Right lobe of liver (tissue), 6 donors: ENCODE measurements around the gene CALML6. TPM values are rescaled to one million over a fixed set of nuclear protein-coding genes. Genes with fewer than 3 reads are reported as not detected.

ENCODE experiments used
- ATAC-seq, 4 donors: fragments of 200-7000 bp; cut with Tn5 transposase; one replicate each; pipeline ENCODE4 v1.9.1; 2020; ENCODE audit warnings: mild to moderate bottlenecking in 4 of 4, moderate library complexity in 4 of 4
- DNase-seq, 3 donors: peaks; one replicate each; pipeline ENCODE4 v3.0.0-alpha.2; 2020
- H3K27ac ChIP-seq, 3 donors: fragments of 200-600 bp; one replicate each; pipeline ENCODE4 v1.8.0; 2022
- H3K27me3 ChIP-seq, 2 donors: fragments of 200-600 bp; one replicate each; pipeline ENCODE4 v1.8.0; 2022
- H3K36me3 ChIP-seq, 4 donors: fragments of 200-600 bp; sonication (generic) in 1 of 4; one replicate each; pipeline versions ENCODE4 v1.5.1 to v1.8.0; 2017 to 2022; ENCODE audit warnings: control low read depth in 1 of 4
- H3K4me1 ChIP-seq, 4 donors: fragments of 200-600 bp; sonication (generic) in 1 of 4; one replicate each; pipeline versions ENCODE4 v1.5.1 to v1.8.0; 2017 to 2022; ENCODE audit warnings: control low read depth in 1 of 4
- H3K4me3 ChIP-seq, 3 donors: fragments of 200-600 bp; one replicate each; pipeline ENCODE4 v1.8.0; 2022
- H3K9me3 ChIP-seq, 4 donors: fragments of 200-600 bp; sonication (generic) in 1 of 4; one replicate each; pipeline versions ENCODE4 v1.5.1 to v1.8.0; 2017 to 2022; ENCODE audit warnings: control low read depth in 1 of 4
- POLR2A ChIP-seq: fragments of 450-650 bp; IDR thresholded peaks from one replicate; pipeline ENCODE4 v1.6.1; 2017; ENCODE audit warnings: antibody characterized with exemption, mild to moderate bottlenecking
- WGBS: methylation state at CpG from one replicate; pipeline ENCODE4 v1.1.6; 2018; ENCODE audit warnings: low coverage, low lambda C conversion rate; ENCODE audit not compliant: insufficient coverage; ENCODE audit errors: missing lambda C conversion rate; 5-methylcytosine and 5-hydroxymethylcytosine counted together
- intact Hi-C, 2 donors: fragments of 100-400 bp; cut with DNase I; formaldehyde crosslinking; loops; one replicate each; pipeline versions ENCODE4 v1.11.2 to v1.14.1; 2022
- total RNA-seq, 6 experiments: library from RNA; depleted of rRNA in 2 of 6; stranded (reverse); fragments of >200 nt in 2 of 6; fragmentation: NEBNext Ultra II Directional in 3 of 6; extraction: Animal tissue kit (Norgen Biotek cat#: 25700) in 3 of 6; gene quantifications; one replicate each; pipeline versions ENCODE4 v1.1.0 to v1.2.4, GENCODE V29; 2016 to 2023
- TF ChIP-seq, protein P1 (sequence below), 4 donors: fragments of 200-600 bp in 3 of 4; fragments of 450-650 bp in 1 of 4; IDR thresholded peaks; one replicate each; pipeline versions ENCODE4 v1.5.1 to v1.8.0; 2016 to 2022; ENCODE audit warnings: antibody characterized with exemption in 4 of 4, mild to moderate bottlenecking in 2 of 4
- donor health status: DM: no; HTN: yes; CAD: no.
- donor health status: DM: no; HTN: no; CAD: no.
- donor health status: DM: no; HTN: no; CAD: no.
- donor health status: DM: no; HTN: yes; CAD: no.
- donor health status: DM: no; HTN: yes; CAD: no.

Gene CALML6
- total RNA-seq, 6 experiments from 2014 or later, result 0.44 to 1.4 (median 0.58) TPM; not detected in 2

GRCh38 chr1:1954831-1955441, 39.9 kb downstream of the CALML6 start:
- Histone ChIP-seq H3K9me3 (no peaks in the 10 kb centered on the region), H3K27me3 (no peaks in the 10 kb centered on the region), H3K36me3 (no peaks in the 10 kb centered on the region), H3K4me1 (no peaks in the 10 kb centered on the region), H3K27ac (no peak overlapping the region), H3K4me3 (no peak overlapping the region)
- DNase-seq (no peak), ATAC-seq (peak in 1 of 4 donors; percentile 28)
- WGBS, result 67% methylated on average over 21 of the region's 46 CpGs
- no peak for TF ChIP-seq POLR2A
- TF ChIP-seq, protein P1, sequence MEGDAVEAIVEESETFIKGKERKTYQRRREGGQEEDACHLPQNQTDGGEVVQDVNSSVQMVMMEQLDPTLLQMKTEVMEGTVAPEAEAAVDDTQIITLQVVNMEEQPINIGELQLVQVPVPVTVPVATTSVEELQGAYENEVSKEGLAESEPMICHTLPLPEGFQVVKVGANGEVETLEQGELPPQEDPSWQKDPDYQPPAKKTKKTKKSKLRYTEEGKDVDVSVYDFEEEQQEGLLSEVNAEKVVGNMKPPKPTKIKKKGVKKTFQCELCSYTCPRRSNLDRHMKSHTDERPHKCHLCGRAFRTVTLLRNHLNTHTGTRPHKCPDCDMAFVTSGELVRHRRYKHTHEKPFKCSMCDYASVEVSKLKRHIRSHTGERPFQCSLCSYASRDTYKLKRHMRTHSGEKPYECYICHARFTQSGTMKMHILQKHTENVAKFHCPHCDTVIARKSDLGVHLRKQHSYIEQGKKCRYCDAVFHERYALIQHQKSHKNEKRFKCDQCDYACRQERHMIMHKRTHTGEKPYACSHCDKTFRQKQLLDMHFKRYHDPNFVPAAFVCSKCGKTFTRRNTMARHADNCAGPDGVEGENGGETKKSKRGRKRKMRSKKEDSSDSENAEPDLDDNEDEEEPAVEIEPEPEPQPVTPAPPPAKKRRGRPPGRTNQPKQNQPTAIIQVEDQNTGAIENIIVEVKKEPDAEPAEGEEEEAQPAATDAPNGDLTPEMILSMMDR (IDR thresholded peaks at IDR 0.05), result no peak
- intact Hi-C loops, result loop anchor here in 1 of 2 donors (5.0 kb wide), 1 partner anchor 87 kb away; no protein-coding TSS in a partner anchor

GRCh38 chr1:1955621-1956094, 40.6 kb downstream of the CALML6 start:
- WGBS, result 78% methylated on average over 7 of the region's 14 CpGs
- Histone ChIP-seq H3K9me3 (no peaks in the 10 kb centered on the region), H3K4me3 (no peak overlapping the region), H3K27me3 (no peaks in the 10 kb centered on the region), H3K4me1 (no peaks in the 10 kb centered on the region), H3K36me3 (no peaks in the 10 kb centered on the region), H3K27ac (no peak overlapping the region)
- ATAC-seq (peak in 3 of 4 donors; percentile 37 to 46 (median 39)), DNase-seq (no peak)
- TF ChIP-seq, protein P1 (IDR thresholded peaks at IDR 0.05), result no peak
- no peak for TF ChIP-seq POLR2A
- intact Hi-C loops, result loop anchor here in 1 of 2 donors (5.0 kb wide), 1 partner anchor 87 kb away; no protein-coding TSS in a partner anchor

DNA sequence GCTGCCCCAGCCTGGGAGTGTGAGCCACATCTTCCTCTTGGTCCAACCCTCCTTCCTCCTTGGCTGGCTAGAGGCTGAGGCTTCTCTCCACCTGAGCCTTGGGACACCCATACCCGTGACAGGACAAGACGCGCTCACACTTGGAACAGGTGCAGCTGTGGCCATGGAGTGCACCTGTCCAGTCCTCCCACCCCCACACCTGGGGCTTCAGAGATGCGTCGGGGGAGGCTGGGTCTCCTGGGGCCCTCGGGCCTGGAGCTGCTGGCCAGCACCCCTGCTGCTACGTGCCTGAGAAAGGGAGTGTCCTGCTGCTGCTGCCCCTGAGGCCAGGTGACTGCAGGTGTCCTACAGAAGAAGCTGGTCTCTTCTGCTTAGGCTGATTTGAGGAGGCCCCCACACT, 41.0 kb downstream of the CALML6 start:
- Histone ChIP-seq H3K27ac (no peak overlapping the region), H3K4me3 (no peak overlapping the region), H3K4me1 (no peaks in the 10 kb centered on the region), H3K36me3 (no peaks in the 10 kb centered on the region), H3K9me3 (no peaks in the 10 kb centered on the region), H3K27me3 (no peaks in the 10 kb centered on the region)
- no peak for ATAC-seq
- intact Hi-C loops, result loop anchor here in 1 of 2 donors (5.0 kb wide), 1 partner anchor 86 kb away; no protein-coding TSS in a partner anchor
- TF ChIP-seq POLR2A, result no peak
- TF ChIP-seq, protein P1 (IDR thresholded peaks at IDR 0.05), result no peak
- whole genome bisulfite sequencing, result no CpG with 5 or more reads among the region's 7 CpGs
- no peak for DNase-seq

GRCh38 chr1:1956586-1957532, 41.8 kb downstream of the CALML6 start:
- Histone ChIP-seq H3K36me3 (no peaks in the 10 kb centered on the region), H3K27me3 (no peaks in the 10 kb centered on the region), H3K4me3 (no peak overlapping the region), H3K27ac (no peak overlapping the region), H3K9me3 (no peaks in the 10 kb centered on the region), H3K4me1 (no peaks in the 10 kb centered on the region)
- no peak for TF ChIP-seq POLR2A
- TF ChIP-seq, protein P1 (IDR thresholded peaks at IDR 0.05), result no peak
- no peak for ATAC-seq
- intact Hi-C loops, result loop anchor here in 1 of 2 donors (5.0 kb wide), 1 partner anchor 85 kb away; no protein-coding TSS in a partner anchor
- WGBS, result 100% methylated on average over 2 of the region's 38 CpGs
- no peak for DNase-seq
